GM04503 (cell line): ENCODE measurements around the gene MTAP.
"Not testable (repeated sequence)": the region's sequence is repeated elsewhere in the genome, so short reads cannot be mapped to it uniquely, and the experiment has no call there.

ENCODE experiments used
- DNase-seq: peaks from one replicate; pipeline ENCODE4 v3.0.0-alpha.2; 2012; ENCODE audit warnings: low read depth

Gene MTAP

DNA sequence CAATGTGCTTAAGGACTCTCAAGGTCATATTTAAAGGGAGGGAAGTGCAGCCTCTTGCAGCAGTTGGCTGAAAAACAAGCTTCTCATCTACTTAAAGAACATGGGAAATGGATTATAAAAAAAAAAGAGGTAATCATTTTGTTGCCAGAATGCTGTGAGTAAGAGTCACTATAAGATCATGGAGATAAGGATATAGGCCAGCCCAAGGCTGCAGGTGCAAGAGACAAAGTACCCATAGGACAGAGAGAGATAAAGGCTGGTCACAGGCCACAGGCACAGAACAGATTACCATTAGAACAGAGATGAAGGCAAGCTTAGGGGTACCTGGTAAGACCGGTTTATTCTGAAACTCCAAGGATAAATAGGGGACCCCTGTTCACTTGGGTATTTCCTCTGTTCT is 121.3 kb downstream of the MTAP start:
- no peak for DNase-seq

DNA sequence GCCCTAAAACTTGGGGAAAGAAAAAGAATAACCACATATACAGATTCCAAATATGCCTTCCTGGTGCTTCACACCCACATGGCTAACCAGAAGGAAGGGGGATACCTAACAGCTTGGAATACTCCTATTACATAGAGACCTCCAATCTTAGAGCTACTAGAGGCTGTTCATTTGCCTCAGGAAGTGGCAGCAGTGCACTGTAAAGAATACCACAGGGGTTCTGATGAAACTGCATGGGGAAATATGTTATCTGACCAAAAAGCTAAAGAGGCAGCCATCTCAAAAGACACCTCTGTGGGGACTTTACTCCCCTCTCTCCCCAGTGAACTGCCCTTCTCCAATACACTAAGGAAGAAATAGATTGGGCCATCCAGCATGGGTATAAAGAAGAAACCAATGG is 125.3 kb downstream of the MTAP start:
- no peak for DNase-seq

GRCh38 chr9:21931428-21931827 is 129.0 kb downstream of the MTAP start:
- no peak for DNase-seq

GRCh38 chr9:21933281-21933680 is 130.8 kb downstream of the MTAP start:
- DNase-seq, result no peak

DNA sequence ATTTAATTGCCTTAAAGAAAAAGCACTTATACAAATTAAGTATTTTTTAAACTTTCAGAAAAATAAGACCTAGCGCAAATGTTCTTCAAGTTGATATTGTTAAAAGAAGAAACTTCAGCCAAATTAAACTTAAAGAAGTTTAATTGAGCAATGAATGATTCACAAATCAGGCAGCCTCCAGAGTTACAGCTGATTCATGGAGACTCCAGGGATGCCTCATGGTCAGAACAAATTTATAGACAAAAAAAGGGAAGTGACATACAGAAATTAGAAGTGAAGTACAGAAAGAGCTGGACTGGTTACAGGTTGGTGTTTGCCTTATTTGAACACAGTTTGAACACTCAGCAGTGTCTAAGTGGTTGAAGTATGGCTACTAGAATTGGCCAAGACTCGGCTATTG is 131.4 kb downstream of the MTAP start:
- no peak for DNase-seq

DNA sequence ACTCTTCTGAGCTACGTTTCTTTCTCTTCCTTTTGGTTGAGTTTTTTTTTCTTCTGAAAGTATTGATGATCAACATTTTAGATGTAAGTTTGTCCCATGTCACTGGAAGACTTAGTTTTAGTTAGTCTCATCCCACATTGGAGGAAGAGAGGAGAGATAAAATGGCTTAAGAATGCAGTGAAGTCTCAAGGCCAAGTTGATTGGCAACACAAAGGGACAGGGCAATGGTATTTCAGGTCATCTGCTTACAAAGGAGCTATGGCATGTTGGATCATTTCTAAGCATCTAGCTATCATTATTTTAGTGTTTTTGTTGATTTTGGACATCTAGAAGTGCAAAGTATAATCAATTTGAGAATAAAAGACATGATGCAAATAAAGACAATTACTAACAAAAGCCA is 133.2 kb downstream of the MTAP start:
- DNase-seq, result no peak

- no peak for DNase-seq
Measured at GRCh38 chr9:21936161-21936560, 133.7 kb downstream of the MTAP start.

DNA sequence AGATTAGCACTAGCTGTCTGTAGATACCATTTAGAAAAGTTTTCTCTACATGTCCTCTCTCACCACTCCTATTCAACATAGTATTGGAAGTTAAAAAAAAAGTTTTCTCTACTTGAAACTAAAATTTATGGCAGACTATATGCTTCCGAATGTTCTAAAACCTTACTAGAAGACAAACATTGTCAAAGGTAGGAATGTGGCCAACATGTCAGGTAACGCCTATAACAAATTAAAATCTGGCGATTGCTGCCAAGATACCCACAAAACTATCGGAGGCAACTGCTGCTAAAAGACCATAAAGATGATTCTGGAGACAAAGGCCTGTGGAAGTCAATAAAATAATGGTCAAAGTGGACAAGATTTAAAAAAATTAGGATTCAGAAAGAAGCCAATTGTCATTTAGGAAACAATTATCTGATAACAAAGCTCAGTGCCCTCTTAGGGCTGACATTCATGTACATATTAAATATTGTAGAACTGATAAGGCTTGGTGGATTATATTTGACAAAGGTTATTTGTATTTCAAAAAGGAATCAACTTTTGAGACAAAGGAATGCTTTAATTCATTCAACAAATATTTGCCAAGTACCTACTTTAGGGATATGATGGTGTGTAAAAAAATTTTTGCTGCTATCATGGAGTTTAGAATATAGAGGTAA is 139.0 kb downstream of the MTAP start:
- DNase-seq, result no peak

- DNase-seq, result no peak
Measured at GRCh38 chr9:21943464-21943863, 141.0 kb downstream of the MTAP start.

DNA sequence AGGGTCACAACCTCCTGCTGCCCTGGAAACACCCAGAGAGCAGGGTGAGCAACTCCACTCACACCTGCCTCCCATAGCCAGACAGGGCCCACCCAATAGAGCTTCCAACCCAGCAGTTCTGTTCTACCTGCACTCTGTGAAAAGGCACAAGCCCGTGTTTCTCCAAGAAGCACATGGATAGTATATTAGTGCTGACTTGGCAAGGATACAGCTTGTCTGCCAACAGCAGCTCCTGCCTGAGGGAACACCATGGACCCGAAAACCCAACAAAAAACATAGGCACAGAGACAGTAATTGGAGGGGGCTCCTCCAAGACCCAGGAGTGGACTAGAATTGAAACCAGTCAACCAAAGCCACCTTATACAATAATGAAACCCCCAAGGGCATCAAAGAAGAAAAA is 143.2 kb downstream of the MTAP start:
- DNase-seq, result no peak

- no peak for DNase-seq
Measured at GRCh38 chr9:21958833-21959232, 156.4 kb downstream of the MTAP start.

DNA sequence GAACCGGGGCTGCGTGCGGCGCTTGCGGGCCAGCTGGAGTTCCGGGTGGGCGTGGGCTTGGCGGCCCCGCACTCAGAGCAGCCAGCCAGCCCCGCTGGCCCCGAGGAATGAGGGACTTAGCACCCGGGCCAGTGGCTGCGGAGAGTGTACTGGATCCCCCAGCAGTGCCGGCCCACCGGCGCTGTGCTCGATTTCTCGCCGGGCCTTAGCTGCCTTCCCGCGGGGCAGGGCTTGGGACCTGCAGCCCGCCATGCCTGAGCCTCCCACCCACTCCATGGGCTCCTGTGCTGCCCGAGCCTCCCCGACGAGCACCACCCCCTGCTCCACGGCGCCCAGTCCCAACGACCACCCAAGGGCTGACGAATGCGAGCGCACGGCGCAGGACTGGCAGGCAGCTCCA is 156.8 kb downstream of the MTAP start:
- DNase-seq, result not testable (repeated sequence)

DNA sequence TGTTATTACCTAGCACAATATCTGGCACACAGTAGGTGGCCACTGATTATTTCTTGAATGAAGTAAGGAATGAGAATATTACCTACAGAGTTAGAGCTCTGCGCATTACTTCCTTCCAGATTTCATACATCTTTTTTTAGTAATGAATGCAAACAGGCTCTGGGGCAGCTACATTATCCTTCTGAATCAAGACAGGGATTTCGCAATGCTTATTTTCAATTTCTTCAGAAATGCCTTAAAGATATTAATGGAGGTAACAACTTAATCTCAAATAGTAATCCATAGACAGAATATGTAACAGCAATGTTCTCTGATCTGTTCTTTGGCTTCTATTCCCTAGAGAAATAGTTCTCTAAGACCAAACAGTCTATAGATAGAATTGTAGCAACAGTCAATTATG is 159.1 kb downstream of the MTAP start:
- no peak for DNase-seq

DNA sequence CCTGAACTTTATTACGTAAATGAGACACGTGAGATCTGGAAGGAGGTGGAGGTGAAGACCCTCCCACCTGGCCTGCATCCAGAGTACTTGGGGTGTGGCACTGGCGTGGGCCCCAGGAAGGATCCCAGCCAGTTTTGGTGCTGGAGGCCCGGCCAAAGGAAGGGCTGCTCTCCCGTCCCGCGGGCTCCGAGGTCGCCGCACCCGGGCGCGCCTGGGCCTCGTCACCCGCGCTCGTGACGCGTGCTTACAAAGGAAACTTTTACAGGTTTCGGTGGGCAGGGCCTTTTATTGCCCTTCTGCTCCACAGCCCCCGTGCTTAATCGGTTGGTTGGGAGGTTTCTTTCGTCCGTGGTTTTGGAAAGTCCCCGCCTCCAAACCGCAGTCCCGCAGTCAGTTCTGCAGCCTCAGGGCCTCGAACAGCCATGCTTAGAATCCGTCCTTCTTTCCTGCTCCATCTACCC is 162.5 kb downstream of the MTAP start:
- no peak for DNase-seq

DNA sequence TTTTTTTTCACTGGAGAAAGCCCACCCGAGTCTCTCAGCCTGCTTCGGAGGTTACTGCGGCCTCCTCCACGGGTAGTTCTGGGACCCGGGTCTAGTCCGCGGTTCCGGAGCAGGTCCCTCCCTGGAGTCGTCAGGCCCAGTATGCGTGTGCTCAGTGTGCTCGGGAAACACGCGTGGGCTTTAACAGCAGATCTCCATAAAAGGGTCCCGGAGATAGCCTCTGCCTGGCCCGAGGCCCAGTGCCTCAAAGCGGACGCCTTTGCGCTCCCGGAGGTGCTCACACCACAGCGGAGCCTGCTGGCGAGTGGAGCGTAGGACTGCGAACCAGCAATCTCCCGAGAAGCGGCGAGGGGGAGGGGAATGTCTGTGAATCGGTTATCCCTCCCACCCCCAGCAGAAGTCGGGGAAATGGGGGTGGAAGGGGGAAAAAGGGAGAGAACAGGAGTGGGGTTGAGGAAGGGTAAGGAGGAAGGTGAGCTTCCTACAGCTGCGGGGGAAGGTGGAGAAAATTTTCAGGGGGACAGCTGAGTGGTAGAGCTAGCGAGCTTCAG is 163.0 kb downstream of the MTAP start:
- no peak for DNase-seq

DNA sequence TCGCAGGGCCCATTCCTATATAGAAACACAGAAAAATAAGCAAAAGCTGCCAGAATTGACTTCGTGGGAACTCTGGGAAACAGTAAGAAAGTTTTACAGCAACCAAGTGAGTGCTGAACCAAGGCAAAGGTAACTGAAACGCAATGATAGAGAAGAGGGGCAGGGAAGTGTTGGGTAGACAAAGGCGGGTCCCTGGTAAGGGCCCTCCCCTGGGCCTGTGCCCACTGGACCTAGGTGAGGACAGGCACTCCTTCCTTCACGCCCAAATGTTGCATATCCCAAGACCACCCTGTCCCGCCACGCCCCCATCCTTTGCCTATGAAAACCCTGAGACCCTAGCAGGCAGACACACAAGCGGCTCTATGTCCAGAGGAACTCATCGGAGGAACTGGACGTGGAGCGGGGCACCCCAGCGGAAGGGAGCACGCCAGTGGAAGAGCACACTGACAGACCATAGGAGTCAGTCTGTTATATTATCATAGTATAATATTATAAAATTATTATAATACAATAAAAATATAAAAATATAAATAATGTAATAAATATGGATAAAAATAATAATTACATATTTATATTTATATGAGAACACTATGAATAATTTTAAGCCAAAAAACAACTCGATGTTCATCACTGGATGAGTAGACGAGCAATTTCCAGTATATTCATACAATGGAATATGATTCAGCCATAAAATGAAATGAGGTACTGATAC is 163.9 kb downstream of the MTAP start:
- no peak for DNase-seq

GRCh38 chr9:21967169-21967568 is 164.7 kb downstream of the MTAP start:
- no peak for DNase-seq

- DNase-seq, result no peak
Measured at GRCh38 chr9:21967702-21968101, 165.3 kb downstream of the MTAP start.

- no peak for DNase-seq
Measured at GRCh38 chr9:21968331-21969010, 166.0 kb downstream of the MTAP start.

- DNase-seq, result no peak
Measured at GRCh38 chr9:21969011-21969940, 166.8 kb downstream of the MTAP start.

DNA sequence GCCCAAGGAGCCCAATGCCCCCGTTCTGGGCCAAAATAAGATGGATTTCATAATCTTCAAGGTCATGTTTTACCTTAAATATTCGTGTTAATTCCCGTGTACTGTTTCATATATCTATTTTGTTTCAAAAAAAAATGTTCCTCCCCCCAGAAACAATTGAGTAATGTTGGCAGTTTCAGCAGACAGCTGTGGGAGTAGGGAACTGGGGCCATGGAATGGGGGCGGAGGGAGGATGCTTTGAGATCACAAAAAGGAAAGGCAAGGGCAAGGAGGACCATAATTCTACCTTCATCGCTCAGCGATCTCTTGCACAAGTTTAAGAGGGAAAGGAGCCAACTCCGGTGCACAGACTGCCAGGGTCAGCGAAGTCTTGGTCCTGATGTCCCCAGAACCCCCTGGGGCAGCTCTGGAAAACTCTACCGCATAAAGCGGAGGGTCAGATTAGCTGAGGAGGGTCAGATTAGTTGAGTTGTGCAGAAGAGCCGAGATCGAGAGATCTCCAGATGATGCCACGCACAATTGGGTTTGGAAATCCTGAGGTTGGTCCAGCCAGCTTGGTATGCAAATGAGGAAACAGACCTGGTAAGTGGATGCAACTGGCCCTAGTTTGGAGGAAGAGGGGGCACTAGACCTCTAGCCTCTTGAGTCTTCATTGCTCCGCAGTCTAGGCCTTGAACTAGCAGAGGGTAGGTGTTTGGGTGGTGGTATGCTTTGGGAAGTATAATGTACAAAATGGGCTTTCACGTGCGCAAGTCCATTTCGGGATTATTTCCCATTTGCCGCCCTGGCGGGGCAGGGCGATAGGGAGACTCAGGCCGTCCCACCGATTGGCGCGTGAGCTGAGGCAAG is 167.7 kb downstream of the MTAP start:
- no peak for DNase-seq
